Keratinocyte (primary cell): Measurements from ENCODE around the gene RPL39L.

ENCODE experiments used
- CTCF ChIP-seq, 3 experiments: IDR thresholded peaks in 1 of 3; conservative IDR thresholded peaks in 1 of 3; optimal IDR thresholded peaks in 1 of 3; 2 replicates in 2 of 3; 3 replicates in 1 of 3; pipeline versions ENCODE3 to v1.5.1; 2011; ENCODE audit warnings: low read length in 3 of 3, mild to moderate bottlenecking in 3 of 3, moderate library complexity in 2 of 3, control low read depth in 1 of 3, inconsistent platforms in 1 of 3; ENCODE audit not compliant: insufficient read depth in 2 of 3; ENCODE audit errors: extremely low read depth in 1 of 3
- EZH2 ChIP-seq: IDR thresholded peaks from one replicate; pipeline ENCODE4 v1.6.1; 2012; ENCODE audit warnings: inconsistent platforms, mild to moderate bottlenecking, low read length, moderate library complexity

- TF ChIP-seq CTCF (optimal IDR thresholded peaks at IDR 0.05 in 1 of 3, IDR thresholded peaks at IDR 0.05 in 1 of 3, conservative IDR thresholded peaks at IDR 0.05 in 1 of 3; ENCODE audit: extremely low read depth in 1 of 3, insufficient read depth in 2 of 3, low read length in 3 of 3) (no peak), EZH2 (no peak)
These were observed 17.0 kb downstream of the RPL39L start for GRCh38 chr3:187122261-187122660.
